Esophagus squamous epithelium (tissue), 4 donors: ENCODE measurements around the gene BTN3A1.

Experiments used
- CTCF ChIP-seq, 6 experiments: fragments of 450-650 bp in 4 of 6; fragments of 200-600 bp in 2 of 6; sonication (generic) in 2 of 6; IDR thresholded peaks; one replicate each; pipeline ENCODE4 v1.5.1; 2016 to 2019; ENCODE audit warnings: antibody characterized with exemption in 6 of 6, mild to moderate bottlenecking in 4 of 6, moderate library complexity in 4 of 6
- POLR2A ChIP-seq, 4 donors: fragments of 450-650 bp; IDR thresholded peaks; one replicate each; pipeline ENCODE4 v1.6.1; 2017; ENCODE audit warnings: antibody characterized with exemption in 4 of 4, mild to moderate bottlenecking in 4 of 4, moderate library complexity in 3 of 4

DNA sequence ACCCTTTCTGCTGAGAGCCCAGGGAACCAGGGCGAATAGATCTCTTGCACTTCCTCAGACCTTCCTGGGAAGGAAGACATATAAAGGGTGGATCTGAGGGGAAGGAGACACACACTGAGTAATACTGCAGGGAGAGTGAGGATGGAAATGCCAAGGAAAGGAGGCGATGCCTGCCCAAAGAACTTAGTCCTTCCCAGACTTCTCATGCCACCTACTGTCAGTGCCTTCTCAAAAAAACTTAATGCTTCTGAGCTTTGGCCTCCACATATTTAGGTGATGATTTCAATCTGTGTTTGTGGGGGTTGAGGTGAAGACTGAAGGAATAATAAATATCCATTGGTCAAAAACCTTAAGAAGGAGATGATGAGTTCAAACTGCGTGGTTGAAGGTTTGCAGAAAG is 9.7 kb downstream of the BTN3A1 start:
- no peak for TF ChIP-seq CTCF (IDR thresholded peaks at IDR 0.05)
- no peak for TF ChIP-seq POLR2A (IDR thresholded peaks at IDR 0.05)
